Measurements from ENCODE around the gene ZFHX3.

- TF ChIP-seq CTCF (IDR thresholded peaks at IDR 0.05; ENCODE audit: control extremely low read depth in 1 of 3, insufficient read depth in 1 of 3, low read depth in 1 of 3, low read length in 3 of 3) (no peak), MAX (IDR thresholded peaks at IDR 0.05) (no peak), POLR2A (IDR thresholded peaks at IDR 0.05; ENCODE audit: control extremely low read depth in 1 of 2, low read depth in 2 of 2, low read length in 2 of 2) (no peak)
Observed at GRCh38 chr16:72789465-72789864, 258.5 kb downstream of the ZFHX3 start.
